CD1c-positive myeloid dendritic cell (primary cell): Measurements from ENCODE around the gene FGD1.
"Not testable (repeated sequence)": the region's sequence is repeated elsewhere in the genome, so short reads cannot be mapped to it uniquely, and the experiment has no call there.

Source experiments
- DNase-seq: peaks from one replicate; pipeline ENCODE4 v3.0.0-alpha.2; 2016; ENCODE audit errors: extremely low spot score

The FGD1 gene

GRCh38 chrX:54495814-54496516, at the start of gene FGD1:
TSS of gene FGD1 (minus strand) at chrX:54496234. CDS start at chrX:54495432, 802 bp downstream.
- DNase-seq, result no peak

- DNase-seq, result not testable (repeated sequence)
Observed at GRCh38 chrX:54542239-54542638, 46.2 kb upstream of the FGD1 start.

GRCh38 chrX:54540289-54540688, 44.3 kb upstream of the FGD1 start:
- no peak for DNase-seq

GRCh38 chrX:54534271-54534670, 38.2 kb upstream of the FGD1 start:
- no peak for DNase-seq

- no peak for DNase-seq
Observed at GRCh38 chrX:54530357-54530900, 34.4 kb upstream of the FGD1 start.

GRCh38 chrX:54529552-54530356, 33.7 kb upstream of the FGD1 start, which contains the start of gene GNL3L:
TSS of gene GNL3L (plus strand) at chrX:54530219. CDS start at chrX:54532567, 2,348 bp downstream.
- peak; percentile 84 for DNase-seq

GRCh38 chrX:54529151-54529550, 33.1 kb upstream of the FGD1 start:
- no peak for DNase-seq

- no peak for DNase-seq
Observed at GRCh38 chrX:54509400-54509799, 13.4 kb upstream of the FGD1 start.

GRCh38 chrX:54496936-54497335, 902 bp upstream of the FGD1 start:
- no peak for DNase-seq

- DNase-seq, result no peak
Observed at GRCh38 chrX:54496517-54496852, 451 bp upstream of the FGD1 start.

GRCh38 chrX:54494989-54495813, 833 bp downstream of the FGD1 start:
- no peak for DNase-seq

- no peak for DNase-seq
Observed at GRCh38 chrX:54494166-54494988, 1.7 kb downstream of the FGD1 start.

- DNase-seq, result no peak
Observed at GRCh38 chrX:54492340-54492739, 3.7 kb downstream of the FGD1 start.

- DNase-seq, result not testable (repeated sequence)
Observed at GRCh38 chrX:54489819-54490218, 6.2 kb downstream of the FGD1 start.

GRCh38 chrX:54484666-54485065, 11.4 kb downstream of the FGD1 start:
- no peak for DNase-seq

- DNase-seq, result no peak
Observed at GRCh38 chrX:54483946-54484345, 12.1 kb downstream of the FGD1 start.

GRCh38 chrX:54482839-54483593, 13.0 kb downstream of the FGD1 start:
- DNase-seq, result no peak

GRCh38 chrX:54479136-54480111, 16.6 kb downstream of the FGD1 start:
- no peak for DNase-seq
